Prostate gland (tissue), 2 donors: Measurements from ENCODE around the gene MACC1.

Experiments used
- CTCF ChIP-seq, 4 experiments: fragments of 200-600 bp in 2 of 4; fragments of 450-650 bp in 2 of 4; sonication (generic) in 2 of 4; IDR thresholded peaks; 1 replicate in 3 of 4; 2 replicates in 1 of 4; pipeline ENCODE4 v1.5.1; 2016 to 2019; ENCODE audit warnings: antibody characterized with exemption in 4 of 4, mild to moderate bottlenecking in 2 of 4, moderate library complexity in 2 of 4
- POLR2A ChIP-seq: fragments of 450-650 bp; IDR thresholded peaks from one replicate; pipeline ENCODE4 v1.6.1; 2016; ENCODE audit warnings: antibody characterized with exemption, mild to moderate bottlenecking

GRCh38 chr7:20218279-20218678, 1.1 kb upstream of the MACC1 start:
- TF ChIP-seq CTCF (IDR thresholded peaks at IDR 0.05) (no peak), POLR2A (no peak)
